ENCODE results near the gene HEG1.

Gene HEG1

DNA sequence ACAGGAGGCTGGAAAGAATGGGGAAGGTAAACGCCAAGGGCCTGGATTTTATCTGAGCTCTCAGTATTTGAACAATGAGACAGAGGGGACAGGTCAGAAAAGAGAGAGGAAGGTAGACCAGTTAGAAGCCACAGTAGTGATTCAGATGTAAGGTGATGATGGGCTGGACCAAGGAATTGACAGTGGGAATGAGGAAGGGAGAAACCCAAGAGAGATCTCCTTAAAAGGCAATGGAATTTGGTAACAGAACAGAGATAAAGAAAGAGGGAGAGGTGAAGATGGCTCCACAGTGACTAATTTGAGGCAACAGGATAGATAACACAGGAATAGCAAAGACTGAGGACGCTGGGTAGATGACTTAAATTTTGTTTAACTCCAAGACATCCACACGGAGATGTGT, 11.4 kb upstream of the HEG1 start:
- DNase-seq (ENCODE audit: low read depth in 1 of 2, low spot score in 1 of 2) = no peak
- no peak overlapping the region for H3K27ac ChIP-seq (replicated peaks)
- no peak overlapping the region for H3K4me3 ChIP-seq (replicated peaks; ENCODE audit: insufficient read depth, low read length)
- TF ChIP-seq SPI1 (IDR thresholded peaks at IDR 0.05; ENCODE audit: borderline replicate concordance, low read depth) = no peak
- TF ChIP-seq POLR2AphosphoS5 (IDR thresholded peaks at IDR 0.05; ENCODE audit: low read depth) = no peak
- TF ChIP-seq, protein P1, sequence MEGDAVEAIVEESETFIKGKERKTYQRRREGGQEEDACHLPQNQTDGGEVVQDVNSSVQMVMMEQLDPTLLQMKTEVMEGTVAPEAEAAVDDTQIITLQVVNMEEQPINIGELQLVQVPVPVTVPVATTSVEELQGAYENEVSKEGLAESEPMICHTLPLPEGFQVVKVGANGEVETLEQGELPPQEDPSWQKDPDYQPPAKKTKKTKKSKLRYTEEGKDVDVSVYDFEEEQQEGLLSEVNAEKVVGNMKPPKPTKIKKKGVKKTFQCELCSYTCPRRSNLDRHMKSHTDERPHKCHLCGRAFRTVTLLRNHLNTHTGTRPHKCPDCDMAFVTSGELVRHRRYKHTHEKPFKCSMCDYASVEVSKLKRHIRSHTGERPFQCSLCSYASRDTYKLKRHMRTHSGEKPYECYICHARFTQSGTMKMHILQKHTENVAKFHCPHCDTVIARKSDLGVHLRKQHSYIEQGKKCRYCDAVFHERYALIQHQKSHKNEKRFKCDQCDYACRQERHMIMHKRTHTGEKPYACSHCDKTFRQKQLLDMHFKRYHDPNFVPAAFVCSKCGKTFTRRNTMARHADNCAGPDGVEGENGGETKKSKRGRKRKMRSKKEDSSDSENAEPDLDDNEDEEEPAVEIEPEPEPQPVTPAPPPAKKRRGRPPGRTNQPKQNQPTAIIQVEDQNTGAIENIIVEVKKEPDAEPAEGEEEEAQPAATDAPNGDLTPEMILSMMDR (IDR thresholded peaks at IDR 0.05; ENCODE audit: insufficient read depth, low read length) = no peak
- TF ChIP-seq GABPA (IDR thresholded peaks at IDR 0.05; ENCODE audit: low read depth) = no peak
- TF ChIP-seq, protein P2, sequence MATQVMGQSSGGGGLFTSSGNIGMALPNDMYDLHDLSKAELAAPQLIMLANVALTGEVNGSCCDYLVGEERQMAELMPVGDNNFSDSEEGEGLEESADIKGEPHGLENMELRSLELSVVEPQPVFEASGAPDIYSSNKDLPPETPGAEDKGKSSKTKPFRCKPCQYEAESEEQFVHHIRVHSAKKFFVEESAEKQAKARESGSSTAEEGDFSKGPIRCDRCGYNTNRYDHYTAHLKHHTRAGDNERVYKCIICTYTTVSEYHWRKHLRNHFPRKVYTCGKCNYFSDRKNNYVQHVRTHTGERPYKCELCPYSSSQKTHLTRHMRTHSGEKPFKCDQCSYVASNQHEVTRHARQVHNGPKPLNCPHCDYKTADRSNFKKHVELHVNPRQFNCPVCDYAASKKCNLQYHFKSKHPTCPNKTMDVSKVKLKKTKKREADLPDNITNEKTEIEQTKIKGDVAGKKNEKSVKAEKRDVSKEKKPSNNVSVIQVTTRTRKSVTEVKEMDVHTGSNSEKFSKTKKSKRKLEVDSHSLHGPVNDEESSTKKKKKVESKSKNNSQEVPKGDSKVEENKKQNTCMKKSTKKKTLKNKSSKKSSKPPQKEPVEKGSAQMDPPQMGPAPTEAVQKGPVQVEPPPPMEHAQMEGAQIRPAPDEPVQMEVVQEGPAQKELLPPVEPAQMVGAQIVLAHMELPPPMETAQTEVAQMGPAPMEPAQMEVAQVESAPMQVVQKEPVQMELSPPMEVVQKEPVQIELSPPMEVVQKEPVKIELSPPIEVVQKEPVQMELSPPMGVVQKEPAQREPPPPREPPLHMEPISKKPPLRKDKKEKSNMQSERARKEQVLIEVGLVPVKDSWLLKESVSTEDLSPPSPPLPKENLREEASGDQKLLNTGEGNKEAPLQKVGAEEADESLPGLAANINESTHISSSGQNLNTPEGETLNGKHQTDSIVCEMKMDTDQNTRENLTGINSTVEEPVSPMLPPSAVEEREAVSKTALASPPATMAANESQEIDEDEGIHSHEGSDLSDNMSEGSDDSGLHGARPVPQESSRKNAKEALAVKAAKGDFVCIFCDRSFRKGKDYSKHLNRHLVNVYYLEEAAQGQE (IDR thresholded peaks at IDR 0.05; ENCODE audit: insufficient replicate concordance, low read depth) = no peak
- peaks cover 3% of the 10 kb centered on the region for H3K27me3 ChIP-seq (ENCODE audit: insufficient read depth, poor library complexity, severe bottlenecking)

DNA sequence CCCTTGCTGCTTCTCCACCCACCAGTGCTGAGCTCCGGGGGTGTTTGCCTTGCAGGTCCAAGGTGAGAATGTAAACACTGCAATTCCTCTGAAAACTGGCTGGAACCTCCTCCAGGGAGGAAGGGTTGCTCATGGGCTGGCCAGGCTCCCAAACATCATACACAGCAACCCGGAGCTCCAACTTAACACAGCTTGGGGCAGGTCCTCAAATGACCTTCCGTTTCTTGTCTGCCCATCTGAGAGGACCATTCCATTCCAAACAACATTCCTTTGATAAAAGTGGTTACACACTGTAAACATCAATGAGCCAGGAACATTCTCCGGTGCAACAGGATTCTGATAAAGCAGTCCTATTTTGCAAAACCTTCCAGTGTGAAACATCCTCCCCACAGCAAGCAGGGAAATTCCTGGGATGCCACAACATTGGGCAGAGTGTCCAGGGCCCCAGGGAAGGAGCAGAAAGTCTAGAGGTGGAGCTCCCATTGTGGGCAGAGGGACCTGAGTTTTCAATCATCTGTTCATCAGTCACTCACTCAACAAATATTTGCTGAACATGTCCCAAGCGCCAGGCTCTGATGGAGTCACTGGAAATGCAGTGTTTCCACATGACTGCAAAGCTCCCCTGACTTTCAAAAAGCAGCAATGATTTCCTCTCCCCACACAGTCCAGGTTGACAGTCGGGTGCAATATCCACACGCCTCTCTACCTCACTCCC, 7.3 kb upstream of the HEG1 start:
- TF ChIP-seq GABPA (IDR thresholded peaks at IDR 0.05; ENCODE audit: low read depth) (no peak), POLR2AphosphoS5 (IDR thresholded peaks at IDR 0.05; ENCODE audit: low read depth) (no peak)
- TF ChIP-seq, protein P2 (IDR thresholded peaks at IDR 0.05; ENCODE audit: insufficient replicate concordance, low read depth) = no peak
- TF ChIP-seq, protein P1 (IDR thresholded peaks at IDR 0.05; ENCODE audit: insufficient read depth, low read length) = no peak
- Histone ChIP-seq H3K4me3 (replicated peaks; ENCODE audit: insufficient read depth, low read length) (no peak overlapping the region), H3K27ac (replicated peaks) (no peak overlapping the region), H3K27me3 (ENCODE audit: insufficient read depth, poor library complexity, severe bottlenecking) (peaks cover 7% of the 10 kb centered on the region)
- no peak for DNase-seq (ENCODE audit: low read depth in 1 of 2, low spot score in 1 of 2)

DNA sequence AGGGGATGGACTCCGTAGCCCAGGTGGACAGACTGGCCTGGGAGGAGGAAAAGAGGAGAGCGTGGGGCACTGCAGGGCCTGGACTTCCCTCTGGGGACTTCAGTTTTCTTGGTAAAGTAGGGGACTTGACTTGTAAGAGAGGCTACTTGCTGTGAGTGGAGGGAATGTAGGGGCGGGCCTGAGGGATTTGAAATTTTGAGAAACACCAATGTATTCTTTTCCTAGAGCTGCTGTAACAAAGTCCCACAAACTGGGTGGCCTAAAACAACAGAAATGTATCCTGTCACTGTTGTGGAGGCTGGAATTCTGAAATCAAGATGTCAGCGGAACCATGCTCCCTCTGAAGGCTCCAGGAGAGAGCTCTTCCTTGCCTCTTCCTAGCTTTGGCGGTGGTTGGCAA, 5.8 kb upstream of the HEG1 start:
- Histone ChIP-seq H3K27ac (replicated peaks) (no peak overlapping the region), H3K4me3 (replicated peaks; ENCODE audit: insufficient read depth, low read length) (no peak overlapping the region), H3K27me3 (ENCODE audit: insufficient read depth, poor library complexity, severe bottlenecking) (peaks cover 13% of the 10 kb centered on the region)
- DNase-seq (ENCODE audit: low read depth in 1 of 2, low spot score in 1 of 2) = no peak
- TF ChIP-seq GABPA (IDR thresholded peaks at IDR 0.05; ENCODE audit: low read depth) (no peak), SPI1 (IDR thresholded peaks at IDR 0.05; ENCODE audit: borderline replicate concordance, low read depth) (no peak), POLR2AphosphoS5 (IDR thresholded peaks at IDR 0.05; ENCODE audit: low read depth) (no peak)
- TF ChIP-seq, protein P1 (IDR thresholded peaks at IDR 0.05; ENCODE audit: insufficient read depth, low read length) = no peak
- TF ChIP-seq, protein P2 (IDR thresholded peaks at IDR 0.05; ENCODE audit: insufficient replicate concordance, low read depth) = no peak

All from HL-60 (cell line).